Pancreas (tissue), 10 donors: Measurements from ENCODE around the gene VPS8. TPM values are rescaled to one million over a fixed set of nuclear protein-coding genes. Genes with fewer than 3 reads are reported as not detected.

ENCODE experiments used
- ATAC-seq, 4 donors: fragments of 200-7000 bp; cut with Tn5 transposase; one replicate each; pipeline versions ENCODE4 v1.8.0 to v1.9.1; 2020; ENCODE audit warnings: mild to moderate bottlenecking in 4 of 4, moderate library complexity in 4 of 4
- DNase-seq, 6 donors: peaks; one replicate each; pipeline ENCODE4 v3.0.0-alpha.2; 2020
- FAIRE-seq: peaks from 2 replicates; lab custom pipeline; 2012; peaks lifted over from hg19 to GRCh38; lab: Jason Lieb, UNC
- H3K27ac ChIP-seq, 4 donors: fragments of 200-600 bp; sonication (generic); 1 replicate in 3 of 4; 2 replicates in 1 of 4; pipeline versions ENCODE4 v1.5.0 to v1.8.0; 2020
- H3K27me3 ChIP-seq, 4 donors: fragments of 200-600 bp; one replicate each; pipeline ENCODE4 v1.8.0; 2021
- H3K36me3 ChIP-seq, 3 donors: fragments of 200-600 bp; sonication (generic) in 1 of 3; one replicate each; pipeline versions ENCODE4 v1.5.0 to v1.8.0; 2020 to 2021
- H3K4me1 ChIP-seq, 3 donors: fragments of 200-600 bp; one replicate each; pipeline ENCODE4 v1.8.0; 2021
- H3K4me3 ChIP-seq, 4 donors: fragments of 200-600 bp; sonication (generic) in 2 of 4; one replicate each; pipeline versions ENCODE4 v1.5.0 to v1.8.0; 2020 to 2021
- H3K9me3 ChIP-seq, 4 donors: fragments of 200-600 bp; one replicate each; pipeline ENCODE4 v1.8.0; 2021
- WGBS, 2 donors: extraction: QIAGEN DNeasy Blood & Tissue Kit; methylation state at CpG; one replicate each; pipeline ENCODE4 v1.1.7; 2013; 5-methylcytosine and 5-hydroxymethylcytosine counted together
- intact Hi-C, 3 donors: fragments of 100-400 bp; cut with DNase I; formaldehyde crosslinking; loops; one replicate each; pipeline versions ENCODE4 v1.11.1 to v1.14.2; 2022
- polyA plus RNA-seq, 2 donors: library from polyadenylated mRNA; stranded (reverse); fragments of 200-250 nt; gene quantifications; one replicate each; pipeline ENCODE4 v1.2.3, GENCODE V29; 2013
- total RNA-seq, 6 donors: library from RNA; stranded (reverse); fragmentation: NEBNext Ultra II Directional in 4 of 6; extraction: Animal tissue kit (Norgen Biotek cat#: 25700) in 4 of 6; gene quantifications; one replicate each; pipeline versions ENCODE4 v1.2.1 to v1.2.4, GENCODE V29; 2021 to 2023
- TF ChIP-seq, protein P1 (sequence below), 4 donors: fragments of 200-600 bp; sonication (generic) in 3 of 4; IDR thresholded peaks; one replicate each; pipeline versions ENCODE4 v1.5.0 to v1.8.0; 2021; ENCODE audit warnings: antibody characterized with exemption in 4 of 4
- donor health status: healthy with polysubstance abuse.
- donor health status: DM: no; HTN: no; CAD: no; lungs with moderate emphysema.
- donor health status: DM: no; HTN: no; CAD: no.
- donor health status: control.
- donor health status: control.
- donor health status: Bipolar disorder and iron deficiency.
- donor health status: DM: yes; HTN: yes; CAD: no.
- donor health status: DM: no; HTN: no; CAD: no.
- donor health status: DM: no; HTN: no; CAD: no.
- donor health status: DM: yes; HTN: yes; CAD: no.

The VPS8 gene
- total and polyA plus RNA-seq, 8 donors, result 7.9 to 37.5 (median 19.2) TPM

DNA sequence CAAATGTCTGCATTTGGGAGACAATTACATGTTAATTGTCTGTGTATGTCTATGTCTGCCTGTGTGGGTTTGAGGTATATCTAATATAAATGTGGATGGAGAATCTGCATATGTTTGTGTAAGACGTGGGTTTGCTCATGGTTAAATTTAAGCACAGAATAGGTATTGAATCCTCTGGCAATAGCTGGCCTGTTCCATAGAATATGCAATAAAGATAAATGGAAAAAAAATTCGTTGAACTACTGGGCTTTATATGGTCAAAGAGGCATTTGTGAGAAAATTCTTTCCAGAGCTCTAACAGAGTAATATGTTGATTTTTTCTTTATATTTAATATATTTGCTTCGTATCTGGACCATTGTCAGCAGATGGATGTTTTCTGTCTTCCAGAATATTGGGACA is 1.4 kb downstream of the VPS8 start:
- Histone ChIP-seq H3K4me1 (peaks cover 0 to 11% (median 7%) of the 10 kb centered on the region in 3 donors), H3K27me3 (no peaks in the 10 kb centered on the region), H3K36me3 (no peaks in the 10 kb centered on the region), H3K27ac (no peak overlapping the region), H3K9me3 (no peaks in the 10 kb centered on the region), H3K4me3 (peak overlapping the region in 1 of 4 donors; percentile 90)
- intact Hi-C loops, result no loop called here
- FAIRE-seq (no peak), DNase-seq (no peak), ATAC-seq (no peak)
- 69 to 76% methylated on average over 3 of the region's 3 CpGs for WGBS, 2 donors
- TF ChIP-seq, protein P1, sequence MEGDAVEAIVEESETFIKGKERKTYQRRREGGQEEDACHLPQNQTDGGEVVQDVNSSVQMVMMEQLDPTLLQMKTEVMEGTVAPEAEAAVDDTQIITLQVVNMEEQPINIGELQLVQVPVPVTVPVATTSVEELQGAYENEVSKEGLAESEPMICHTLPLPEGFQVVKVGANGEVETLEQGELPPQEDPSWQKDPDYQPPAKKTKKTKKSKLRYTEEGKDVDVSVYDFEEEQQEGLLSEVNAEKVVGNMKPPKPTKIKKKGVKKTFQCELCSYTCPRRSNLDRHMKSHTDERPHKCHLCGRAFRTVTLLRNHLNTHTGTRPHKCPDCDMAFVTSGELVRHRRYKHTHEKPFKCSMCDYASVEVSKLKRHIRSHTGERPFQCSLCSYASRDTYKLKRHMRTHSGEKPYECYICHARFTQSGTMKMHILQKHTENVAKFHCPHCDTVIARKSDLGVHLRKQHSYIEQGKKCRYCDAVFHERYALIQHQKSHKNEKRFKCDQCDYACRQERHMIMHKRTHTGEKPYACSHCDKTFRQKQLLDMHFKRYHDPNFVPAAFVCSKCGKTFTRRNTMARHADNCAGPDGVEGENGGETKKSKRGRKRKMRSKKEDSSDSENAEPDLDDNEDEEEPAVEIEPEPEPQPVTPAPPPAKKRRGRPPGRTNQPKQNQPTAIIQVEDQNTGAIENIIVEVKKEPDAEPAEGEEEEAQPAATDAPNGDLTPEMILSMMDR (IDR thresholded peaks at IDR 0.05), result no peak

DNA sequence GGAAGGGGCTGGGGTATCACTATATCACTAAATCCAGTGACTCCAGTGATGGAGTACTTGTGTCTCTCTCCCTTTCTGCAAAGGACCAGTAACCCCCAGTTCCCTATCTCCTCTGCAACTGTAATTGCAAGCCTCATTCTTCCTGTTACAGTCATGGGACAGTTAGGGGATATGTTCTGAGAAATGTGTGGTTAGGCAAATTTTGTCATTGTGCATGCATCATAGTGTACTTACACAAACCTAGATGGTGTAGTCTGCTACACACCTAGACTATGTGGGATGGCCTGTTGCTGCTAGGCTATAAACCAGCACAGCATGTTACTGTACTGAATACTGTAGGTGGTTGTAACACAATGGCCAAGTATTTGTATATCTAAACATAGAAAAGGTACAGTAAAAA is 2.2 kb downstream of the VPS8 start:
- Histone ChIP-seq H3K27me3 (no peaks in the 10 kb centered on the region), H3K27ac (no peak overlapping the region), H3K4me1 (peaks cover 0 to 11% (median 7%) of the 10 kb centered on the region in 3 donors), H3K36me3 (no peaks in the 10 kb centered on the region), H3K4me3 (no peak overlapping the region), H3K9me3 (no peaks in the 10 kb centered on the region)
- TF ChIP-seq, protein P1 (IDR thresholded peaks at IDR 0.05), result no peak
- intact Hi-C loops, result no loop called here
- ATAC-seq (no peak), FAIRE-seq (no peak), DNase-seq (no peak)

DNA sequence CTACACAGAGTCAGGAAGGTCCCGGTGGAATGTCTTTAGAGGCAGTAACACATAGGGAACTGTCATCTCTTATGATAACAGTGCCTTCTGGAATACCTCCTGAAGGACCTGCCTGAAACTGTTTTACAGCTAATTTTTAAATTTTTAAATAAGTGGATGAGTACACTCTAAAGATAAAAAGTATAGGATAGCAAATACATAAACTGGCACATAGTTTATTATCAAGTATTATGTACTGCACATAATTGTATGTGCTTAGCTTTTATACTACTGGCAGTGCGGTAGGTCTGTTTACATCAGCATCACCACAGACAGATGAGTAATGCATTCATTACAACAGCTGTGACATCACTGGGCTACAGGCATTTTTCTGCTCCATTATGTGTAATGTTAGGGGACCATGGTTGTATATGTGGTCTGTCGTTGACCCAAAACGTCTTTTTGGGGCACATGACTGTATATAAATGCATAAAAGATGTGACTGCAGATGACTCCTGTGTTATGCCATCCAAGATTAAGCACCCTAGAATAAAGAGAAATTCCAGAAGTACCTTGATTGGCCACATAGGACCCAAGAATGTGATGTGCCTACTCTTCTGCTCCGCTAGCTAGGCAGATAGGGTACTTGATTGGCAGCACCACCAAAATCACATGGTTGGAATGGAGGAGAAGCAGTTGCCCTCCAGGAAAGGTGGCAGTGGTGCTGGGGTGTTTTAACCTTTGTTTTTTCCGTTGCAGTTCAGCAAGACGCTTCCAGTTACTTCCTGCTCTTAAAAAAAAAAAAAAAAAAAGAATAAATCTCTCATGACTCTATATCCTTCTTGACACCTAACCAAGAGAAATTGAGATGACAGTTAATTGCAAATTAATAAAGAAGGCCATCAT is 3.3 kb downstream of the VPS8 start:
- DNase-seq (no peak), ATAC-seq (no peak), FAIRE-seq (no peak)
- no peak overlapping the region for H3K27ac ChIP-seq
- WGBS, 2 donors, result 81 to 85% methylated on average over 7 of the region's 7 CpGs
- intact Hi-C loops, result no loop called here
- no peaks in the 10 kb centered on the region for H3K27me3 ChIP-seq
- H3K4me1 ChIP-seq, result peaks cover 0 to 11% (median 7%) of the 10 kb centered on the region in 3 donors
- no peaks in the 10 kb centered on the region for H3K36me3 ChIP-seq
- H3K4me3 ChIP-seq, result no peak overlapping the region
- no peaks in the 10 kb centered on the region for H3K9me3 ChIP-seq
- TF ChIP-seq, protein P1 (IDR thresholded peaks at IDR 0.05), result no peak

DNA sequence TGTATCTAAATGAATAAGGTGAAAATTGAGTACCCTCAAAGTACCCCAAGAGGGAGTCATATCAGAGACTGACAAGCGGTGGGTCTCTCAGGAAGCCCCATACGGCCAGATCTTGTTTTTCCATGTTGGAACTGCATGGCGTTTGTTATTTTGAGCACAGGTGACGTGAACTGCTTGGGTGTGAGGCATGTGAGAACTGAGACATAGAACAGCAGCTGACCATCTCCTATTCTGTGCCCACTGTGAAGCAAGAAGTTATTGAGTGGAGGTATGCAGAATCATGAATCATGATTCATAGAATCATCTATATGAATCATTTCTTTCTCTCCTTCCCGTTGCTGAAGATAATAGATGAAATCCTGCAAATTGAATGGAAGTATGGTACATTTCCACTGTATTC is 4.6 kb downstream of the VPS8 start:
- H3K4me1 ChIP-seq, result peaks cover 0 to 9% (median 7%) of the 10 kb centered on the region in 3 donors
- no peak for ATAC-seq
- H3K27me3 ChIP-seq, result no peaks in the 10 kb centered on the region
- DNase-seq, result no peak
- TF ChIP-seq, protein P1 (IDR thresholded peaks at IDR 0.05), result no peak
- H3K36me3 ChIP-seq, result no peaks in the 10 kb centered on the region
- FAIRE-seq, result no peak
- no peaks in the 10 kb centered on the region for H3K9me3 ChIP-seq
- WGBS, 2 donors, result 90 to 94% methylated on average over 5 of the region's 5 CpGs
- no peak overlapping the region for H3K4me3 ChIP-seq
- no peak overlapping the region for H3K27ac ChIP-seq
- intact Hi-C loops, result no loop called here

DNA sequence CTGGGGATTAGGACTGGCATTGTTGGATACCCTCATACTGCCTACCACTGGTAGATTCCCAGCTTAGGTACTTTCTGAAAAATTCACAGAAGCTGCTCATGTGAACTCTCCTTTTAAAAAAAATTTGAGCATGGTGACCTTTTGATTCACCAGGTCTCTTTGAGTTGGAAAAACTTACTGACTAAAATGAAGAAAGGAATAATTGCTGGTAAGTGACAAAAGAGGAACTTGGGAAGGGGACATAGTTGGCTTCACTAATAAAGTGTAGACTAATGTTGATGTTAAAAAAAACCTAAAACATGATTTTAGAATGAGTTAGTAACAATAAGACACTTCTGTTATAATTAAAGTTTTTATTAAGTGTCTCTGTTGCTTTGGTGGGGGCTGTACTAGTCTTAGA is 8.6 kb downstream of the VPS8 start:
- ATAC-seq, result no peak

More for the DNA sequence above, 8.6 kb downstream of the VPS8 start:
- FAIRE-seq (no peak), DNase-seq (no peak)
- intact Hi-C loops, result no loop called here
- H3K27me3 ChIP-seq, result no peaks in the 10 kb centered on the region
- H3K4me3 ChIP-seq, result no peak overlapping the region
- TF ChIP-seq, protein P1 (IDR thresholded peaks at IDR 0.05), result no peak
- H3K9me3 ChIP-seq, result no peaks in the 10 kb centered on the region
- H3K36me3 ChIP-seq, result no peaks in the 10 kb centered on the region
- no peak overlapping the region for H3K27ac ChIP-seq
- H3K4me1 ChIP-seq, result peaks cover 0 to 4% (median 0%) of the 10 kb centered on the region in 3 donors
